IPS DF 4.7 (cell line): ENCODE measurements around the gene PRKN.

Experiments used
- DNase-seq: peaks from one replicate; pipeline ENCODE4 v3.0.0-alpha.2; 2013; ENCODE audit warnings: low spot score; ENCODE audit errors: extremely low read depth

The PRKN gene

GRCh38 chr6:162147281-162147680 lies 580.3 kb downstream of the PRKN start:
- no peak for DNase-seq

- no peak for DNase-seq
Measured at GRCh38 chr6:162140251-162140852, 587.2 kb downstream of the PRKN start.

- DNase-seq = no peak
Measured at GRCh38 chr6:162125659-162126058, 601.9 kb downstream of the PRKN start.

GRCh38 chr6:162124710-162125435 lies 602.7 kb downstream of the PRKN start:
- no peak for DNase-seq

- DNase-seq = peak; percentile 28
Measured at GRCh38 chr6:162123797-162124196, 603.8 kb downstream of the PRKN start.

- DNase-seq = no peak
Measured at GRCh38 chr6:162119341-162119740, 608.2 kb downstream of the PRKN start.

GRCh38 chr6:162118706-162119105 lies 608.9 kb downstream of the PRKN start:
- DNase-seq = no peak

- no peak for DNase-seq
Measured at GRCh38 chr6:162116902-162117525, 610.6 kb downstream of the PRKN start.

GRCh38 chr6:162109480-162110050 lies 618.0 kb downstream of the PRKN start:
- no peak for DNase-seq

- DNase-seq = no peak
Measured at GRCh38 chr6:162108041-162108440, 619.5 kb downstream of the PRKN start.

- no peak for DNase-seq
Measured at GRCh38 chr6:162100096-162100495, 627.5 kb downstream of the PRKN start.

- no peak for DNase-seq
Measured at GRCh38 chr6:162099685-162100084, 627.9 kb downstream of the PRKN start.

- no peak for DNase-seq
Measured at GRCh38 chr6:162092816-162093502, 634.6 kb downstream of the PRKN start.

- no peak for DNase-seq
Measured at GRCh38 chr6:162090734-162091133, 636.8 kb downstream of the PRKN start.

GRCh38 chr6:162088091-162088490 lies 639.5 kb downstream of the PRKN start:
- no peak for DNase-seq

- DNase-seq = no peak
Measured at GRCh38 chr6:162085561-162085960, 642.0 kb downstream of the PRKN start.

GRCh38 chr6:162082520-162082919 lies 645.0 kb downstream of the PRKN start:
- DNase-seq = no peak

GRCh38 chr6:162078667-162079066 lies 648.9 kb downstream of the PRKN start:
- DNase-seq = no peak

- DNase-seq = no peak
Measured at GRCh38 chr6:162078126-162078525, 649.4 kb downstream of the PRKN start.

GRCh38 chr6:162076816-162077215 lies 650.8 kb downstream of the PRKN start:
- DNase-seq = no peak

GRCh38 chr6:162074641-162075275 lies 652.8 kb downstream of the PRKN start:
- no peak for DNase-seq
